HG03342 (cell line): ENCODE data around the gene RBM43.
"Not testable (repeated sequence)": the region's sequence is repeated elsewhere in the genome, so short reads cannot be mapped to it uniquely, and the experiment has no call there.

Source experiments
- ATAC-seq: cut with Tn5 transposase; IDR thresholded peaks from one replicate; pipeline ENCODE4 v1.9.1; 2021; ENCODE audit warnings: mild to moderate bottlenecking, moderate library complexity; ENCODE audit not compliant: unreplicated experiment

Gene RBM43

DNA sequence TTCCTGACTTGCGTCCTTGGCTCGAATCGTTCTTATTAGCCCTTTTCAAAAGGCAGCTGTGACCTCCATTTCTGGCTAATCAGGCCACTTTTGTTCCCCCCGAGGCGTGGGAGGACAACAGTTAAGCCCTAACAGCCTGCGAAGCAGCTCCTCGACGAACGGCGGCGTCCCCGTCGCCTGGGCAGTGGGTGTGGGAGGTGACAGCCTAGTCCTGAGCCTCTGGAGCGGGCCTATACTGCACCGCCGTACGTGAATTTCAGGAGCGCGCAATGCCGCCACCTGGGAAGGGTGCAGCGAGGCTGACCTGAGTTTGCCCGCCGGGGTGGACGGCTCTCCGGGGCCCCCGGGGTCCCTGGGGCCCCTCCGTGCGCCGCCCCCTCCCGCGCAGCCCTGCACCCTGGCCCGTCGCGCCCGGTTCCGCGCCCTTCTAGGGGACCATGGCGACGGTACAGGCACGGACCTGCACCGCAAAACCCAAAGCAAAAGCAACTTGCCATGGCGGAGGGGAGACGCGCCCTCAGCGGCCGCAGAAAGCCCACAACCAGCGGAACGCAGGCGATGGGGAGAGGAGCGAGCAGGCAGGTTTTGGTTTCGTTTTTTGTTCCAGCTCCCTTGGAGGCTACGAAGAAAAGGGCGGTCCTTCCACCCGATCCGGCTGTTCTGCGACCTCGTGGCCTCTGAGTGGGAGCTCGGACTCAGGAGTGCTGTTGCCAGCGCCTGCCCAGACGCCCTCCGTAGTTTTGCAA, at the start of gene RBM43:
Gene RBM43 (minus strand): TSS at position 633 of the 746 bp plus-strand sequence. CDS start 136 bp downstream, at position 497.
- peak; percentile 90 for ATAC-seq

DNA sequence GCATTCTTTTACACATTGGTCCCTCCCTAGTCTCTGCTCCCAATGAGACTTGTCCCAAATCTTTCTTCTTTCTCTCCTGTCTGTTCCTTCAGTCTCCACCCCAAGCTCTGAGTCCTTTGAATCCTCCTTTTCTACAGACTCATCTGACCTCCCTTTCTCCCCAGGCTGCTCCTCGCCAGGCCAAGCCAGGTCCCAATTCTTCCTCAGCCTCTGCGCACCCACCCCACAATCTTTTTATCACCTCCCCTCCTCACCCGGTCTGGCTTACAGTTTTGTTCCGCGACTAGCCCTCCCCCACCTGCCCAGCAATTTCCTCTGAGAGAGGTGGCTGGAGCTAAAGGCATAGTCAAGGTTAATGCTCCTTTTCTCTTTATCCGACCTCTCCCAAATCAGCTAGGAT, 48.6 kb upstream of the RBM43 start:
- not testable (repeated sequence) for ATAC-seq

DNA sequence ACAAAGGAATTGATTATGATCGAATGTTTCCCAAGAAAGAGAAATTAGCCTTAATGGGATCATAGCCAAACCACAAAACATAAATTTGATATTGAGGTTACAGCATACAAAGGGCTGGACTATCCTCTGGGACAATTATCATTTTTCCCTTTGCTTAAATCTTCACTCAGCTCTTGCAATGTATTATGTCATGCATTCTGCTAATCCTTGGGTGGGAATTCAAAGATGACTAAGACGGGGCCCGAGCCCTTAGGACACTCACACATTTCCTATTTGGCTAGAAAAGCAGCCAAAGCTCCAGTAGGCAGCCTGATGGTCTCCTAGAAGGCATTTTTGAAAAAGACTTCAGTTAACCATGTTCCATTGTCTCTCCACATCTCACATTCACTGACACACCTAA, 45.0 kb upstream of the RBM43 start:
- ATAC-seq: no peak

DNA sequence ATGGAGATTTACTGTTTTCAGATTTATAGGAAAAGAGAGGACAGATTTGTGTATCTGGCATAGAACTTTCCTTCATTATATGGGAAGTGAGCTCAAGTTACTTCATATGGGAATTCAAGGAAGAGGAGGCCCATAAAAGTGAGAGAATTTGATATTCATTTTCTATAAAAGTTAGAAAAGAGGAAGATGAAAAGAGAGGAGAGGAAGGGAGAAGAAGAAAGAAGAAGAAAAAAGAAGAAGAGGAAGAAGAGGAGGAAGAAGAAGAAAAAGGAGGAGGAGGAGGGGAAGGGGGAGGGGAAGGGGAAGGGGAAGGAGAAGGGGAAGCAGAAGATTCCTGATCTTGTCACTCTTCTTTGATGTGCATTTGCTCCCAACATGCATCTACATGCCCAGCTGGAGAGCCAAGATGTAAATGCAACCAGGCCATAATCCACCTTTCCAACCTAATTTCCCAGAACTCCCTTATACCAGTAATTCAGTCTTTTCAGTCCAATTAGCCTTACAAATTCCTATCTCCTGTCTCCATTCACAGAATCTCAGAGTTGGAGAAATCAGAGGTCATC, 43.5 kb upstream of the RBM43 start:
- ATAC-seq: no peak

DNA sequence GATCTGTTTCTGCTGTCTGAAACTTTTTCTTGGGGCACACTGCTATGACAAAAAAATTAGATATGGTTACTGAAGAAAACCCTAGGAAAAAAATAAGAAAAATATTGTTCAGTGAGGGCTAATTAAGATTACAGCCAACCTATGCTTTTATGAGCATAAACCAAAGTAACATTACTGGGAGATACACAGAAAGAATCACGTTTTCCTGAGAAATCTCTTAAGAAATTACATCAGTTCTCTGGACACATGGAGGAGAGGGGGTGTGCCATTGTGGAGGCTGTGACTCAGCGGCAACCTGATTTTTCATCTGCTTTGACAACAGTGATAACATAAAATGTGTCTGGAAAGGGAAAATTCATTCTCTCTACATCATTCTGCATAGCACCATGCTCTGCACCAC, 41.2 kb upstream of the RBM43 start:
- ATAC-seq: no peak

DNA sequence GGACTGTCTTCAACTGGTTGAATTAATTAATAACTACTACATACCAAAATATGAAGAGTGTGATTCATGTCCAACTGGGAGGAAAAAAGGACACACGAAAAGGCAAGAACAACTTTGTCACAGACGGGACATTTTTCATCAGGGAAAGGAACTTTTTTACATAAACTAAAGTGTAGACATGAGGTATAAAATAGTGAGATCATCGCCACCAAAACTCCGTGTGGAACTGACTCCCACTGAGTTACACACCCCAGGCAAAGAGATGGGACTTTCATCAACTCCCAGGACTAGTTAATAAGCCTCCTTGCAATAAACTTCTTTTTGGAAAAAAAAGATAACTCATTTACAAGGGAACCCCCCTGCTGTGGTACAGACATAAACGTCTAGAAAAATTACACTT, 40.7 kb upstream of the RBM43 start:
- no peak for ATAC-seq

GRCh38 chr2:151299920-151300539, 38.4 kb upstream of the RBM43 start:
- ATAC-seq: no peak

- peak; percentile 98 for ATAC-seq
These were observed 36.2 kb upstream of the RBM43 start for GRCh38 chr2:151297882-151298281.

GRCh38 chr2:151295926-151296325, 34.3 kb upstream of the RBM43 start:
- not testable (repeated sequence) for ATAC-seq

DNA sequence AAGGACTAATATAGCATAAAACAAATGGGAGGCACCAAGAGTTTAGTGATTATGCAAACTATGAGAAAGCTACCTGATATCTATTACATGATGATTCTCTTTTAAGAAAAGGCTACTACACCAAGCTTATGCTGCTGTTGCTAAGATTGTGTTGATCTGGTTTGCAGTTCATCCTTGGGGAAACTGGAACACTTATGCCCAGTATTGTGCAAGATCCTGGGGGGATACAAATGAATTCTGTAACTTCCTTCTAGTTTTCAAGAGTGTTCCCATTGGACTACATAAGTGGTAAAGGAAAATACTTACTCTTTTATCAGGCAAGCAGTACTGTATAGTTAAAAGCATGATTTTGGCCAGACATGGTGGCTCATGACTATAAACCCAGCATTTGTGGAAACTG, 30.9 kb upstream of the RBM43 start:
- no peak for ATAC-seq

GRCh38 chr2:151292141-151292540, 30.5 kb upstream of the RBM43 start:
- ATAC-seq: no peak

DNA sequence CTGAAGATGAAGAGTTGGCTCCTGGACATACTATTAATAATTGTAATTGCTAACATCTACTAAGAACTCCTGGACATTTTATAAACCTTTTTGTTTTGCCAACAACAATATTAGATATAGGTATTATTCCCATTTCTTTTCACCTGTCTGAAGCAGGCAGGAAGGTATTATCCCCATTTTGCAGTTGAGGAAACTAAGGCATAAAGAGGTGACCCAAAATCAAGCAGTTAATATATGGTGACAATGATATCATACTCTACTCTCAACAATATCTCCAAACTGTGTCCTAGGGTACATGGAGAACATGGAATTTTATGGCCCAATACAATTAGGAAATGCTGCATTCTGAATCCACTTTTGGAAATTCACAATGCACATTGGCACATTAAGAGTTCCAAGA, 29.6 kb upstream of the RBM43 start:
- no peak for ATAC-seq

DNA sequence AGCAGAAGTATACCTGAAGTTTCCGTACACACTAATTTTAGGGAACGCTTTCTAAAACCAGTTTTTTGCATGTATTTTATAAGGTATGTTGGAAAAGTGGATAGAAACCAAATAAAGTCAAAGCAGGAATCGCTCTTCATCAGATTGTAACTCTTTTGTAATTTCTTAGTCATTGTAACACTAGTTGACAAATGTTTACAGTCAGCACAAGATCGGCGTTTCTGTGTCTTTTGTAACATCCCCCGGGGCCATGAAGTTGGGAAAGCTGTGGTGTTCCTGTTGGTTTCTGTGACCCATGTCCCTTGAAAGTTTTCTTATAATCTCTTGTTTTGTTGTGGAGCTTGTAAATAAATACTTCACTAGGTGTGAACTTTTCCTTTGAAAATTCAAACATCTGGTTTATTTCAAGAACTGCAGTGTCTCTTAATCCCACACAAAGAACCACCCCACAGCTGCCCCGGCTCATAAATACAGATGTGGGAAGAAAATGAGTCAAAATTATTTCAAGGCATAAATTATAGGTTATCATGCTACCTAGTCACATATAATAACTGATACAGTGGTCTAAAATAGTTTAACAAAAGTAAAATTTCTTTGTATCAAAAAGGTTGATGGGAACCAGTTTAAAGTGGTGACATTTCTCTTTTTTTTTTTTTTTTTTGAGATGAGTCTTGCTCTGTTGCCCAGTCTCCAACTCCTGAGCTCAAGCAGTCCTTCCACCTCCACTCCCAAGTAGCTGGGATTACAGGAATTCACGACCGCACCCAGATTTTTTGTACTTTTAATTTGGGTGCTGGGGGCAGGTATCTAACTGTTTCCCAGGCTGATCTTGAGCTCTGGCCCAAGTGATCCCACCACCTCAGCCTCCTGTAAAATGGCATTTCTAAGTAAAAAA, 28.6 kb upstream of the RBM43 start:
- ATAC-seq: peak; percentile 21

GRCh38 chr2:151287513-151288250, 26.0 kb upstream of the RBM43 start:
- peak; percentile 0 for ATAC-seq

DNA sequence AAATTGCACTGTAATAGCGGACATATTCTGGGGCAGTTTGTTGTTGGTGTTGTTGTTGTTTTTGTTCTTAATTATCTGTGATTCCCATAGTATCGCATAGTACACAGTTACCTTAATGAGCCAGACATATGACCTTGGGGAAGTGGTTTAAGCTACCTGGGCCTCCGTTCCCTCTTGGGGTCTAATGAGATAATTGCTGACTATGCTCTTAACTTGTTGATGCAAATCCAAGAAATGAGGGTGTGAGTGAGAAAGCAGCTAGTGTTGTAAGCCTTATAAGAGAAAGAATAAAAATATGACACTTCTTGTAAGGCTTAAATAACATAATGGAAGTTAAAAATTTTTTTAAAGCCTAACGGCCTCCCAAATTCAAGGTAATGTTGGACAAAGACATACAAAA, 20.7 kb upstream of the RBM43 start:
- ATAC-seq: no peak

DNA sequence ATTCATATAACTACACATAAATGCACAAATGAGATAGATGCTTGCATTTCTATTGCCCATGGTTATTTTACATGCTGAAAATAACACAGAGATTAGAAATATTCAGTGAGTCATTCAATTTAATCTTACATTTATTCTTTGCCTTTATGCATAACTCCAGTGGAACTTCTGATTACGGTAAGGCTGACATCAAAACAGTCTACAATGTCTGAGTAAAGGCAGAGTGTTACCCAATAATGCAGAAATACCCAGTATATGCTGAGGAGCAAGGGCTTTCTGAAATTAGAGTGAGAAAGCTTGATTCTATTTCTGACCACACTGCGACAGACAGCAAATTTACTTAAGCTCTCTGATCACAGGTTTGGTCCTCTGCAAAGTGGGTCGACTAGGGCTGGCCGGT, 18.6 kb upstream of the RBM43 start:
- no peak for ATAC-seq

- ATAC-seq: no peak
These were observed 16.8 kb upstream of the RBM43 start for GRCh38 chr2:151278487-151278886.

- no peak for ATAC-seq
These were observed 15.4 kb upstream of the RBM43 start for GRCh38 chr2:151277067-151277466.

DNA sequence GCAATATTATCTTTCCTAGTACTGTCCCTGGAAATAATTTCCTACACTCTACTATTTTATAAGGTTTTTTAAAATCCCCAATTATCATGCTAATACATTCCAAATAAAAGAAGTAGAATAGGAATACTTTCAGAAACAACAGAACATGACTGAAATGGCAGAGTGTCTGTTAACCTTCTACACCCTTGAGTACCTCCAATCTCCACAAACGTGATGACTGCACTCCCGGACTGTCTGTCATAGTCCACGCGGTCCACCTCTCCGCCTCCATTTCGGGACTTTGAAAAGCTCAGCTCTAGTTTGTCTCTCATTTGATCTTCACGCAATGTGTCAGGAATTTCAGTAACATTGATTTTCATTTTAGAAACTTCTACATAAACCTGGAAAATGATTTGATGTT, 13.6 kb upstream of the RBM43 start:
- ATAC-seq: no peak

DNA sequence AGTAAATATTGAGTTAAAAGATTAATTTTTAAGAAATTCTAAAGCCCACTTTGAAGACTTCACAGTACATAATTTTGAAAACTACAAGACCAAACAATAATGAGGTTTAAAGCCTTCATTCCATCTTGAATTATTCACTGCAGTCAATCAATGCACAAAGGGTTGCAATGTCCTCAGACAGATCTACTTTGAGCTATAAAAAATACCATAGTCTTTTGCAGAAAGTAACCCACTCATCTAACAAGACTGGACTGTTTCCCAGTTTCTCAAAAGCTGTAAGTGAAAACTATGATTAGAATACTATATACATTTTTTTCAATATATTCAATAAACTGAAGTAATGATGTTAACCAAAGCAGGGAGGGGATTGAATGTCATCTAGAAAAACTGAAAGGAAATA, 10.2 kb upstream of the RBM43 start:
- ATAC-seq: no peak
